SK-N-SH (cell line): ENCODE measurements around the gene VWA3B. TPM values are rescaled to one million over a fixed set of nuclear protein-coding genes. Genes with fewer than 3 reads are reported as not detected.

ENCODE experiments used
- CTCF ChIA-PET: fragments of 300-600, 350-600 bp; formaldehyde crosslinking; extraction: SDS; loops from one replicate; lab custom pipeline; 2021; lab: Yijun Ruan, JAX
- POLR2A ChIA-PET: fragments of 350-600 bp; sonication (Branson Sonifier 250); formaldehyde crosslinking; extraction: SDS; loops from one replicate; lab custom pipeline; 2020; ENCODE audit warnings: antibody characterized with exemption, inconsistent platforms; lab: Yijun Ruan, JAX
- DNase-seq: peaks from one replicate; pipeline ENCODE4 v3.0.0; 2012
- H2AFZ ChIP-seq: fragments of 200-600 bp; sonication (generic); 2 replicates; pipeline ENCODE4 v1.8.1; 2016; ENCODE audit warnings: antibody characterized with exemption, mild to moderate bottlenecking, low read depth
- H3F3A ChIP-seq: fragments of 200-600 bp; sonication (generic); replicated peaks from 2 replicates; pipeline ENCODE3; 2016; ENCODE audit warnings: antibody characterized with exemption, mild to moderate bottlenecking; ENCODE audit not compliant: insufficient read depth
- H3K27ac ChIP-seq, 2 experiments: fragments of 200-500 bp in 1 of 2; fragments of 200-600 bp in 1 of 2; sonication (Bioruptor generic) in 1 of 2; sonication (generic), shearing (Covaris generic) in 1 of 2; 2 replicates each; pipeline versions ENCODE4 v1.5.1 to v1.6.1; 2014 to 2016; ENCODE audit warnings: low read depth in 2 of 2, inconsistent platforms in 1 of 2, low read length in 1 of 2, mild to moderate bottlenecking in 1 of 2, mixed read lengths in 1 of 2
- H3K27me3 ChIP-seq: fragments of 200-600 bp; sonication (generic), shearing (Covaris generic); 2 replicates; pipeline ENCODE4 v1.6.1; 2016; ENCODE audit warnings: mixed run types; ENCODE audit not compliant: insufficient read depth
- H3K36me3 ChIP-seq, 2 experiments: fragments of 200-500 bp in 1 of 2; fragments of 200-600 bp in 1 of 2; sonication (Bioruptor generic) in 1 of 2; sonication (generic) in 1 of 2; replicated peaks in 1 of 2; 2 replicates each; pipeline versions ENCODE3 to v1.5.1; 2014 to 2016; ENCODE audit warnings: low read length in 1 of 2, mild to moderate bottlenecking in 1 of 2; ENCODE audit not compliant: insufficient read depth in 2 of 2, control insufficient read depth in 1 of 2
- H3K4me1 ChIP-seq, 2 experiments: fragments of 200-500 bp in 1 of 2; fragments of 200-600 bp in 1 of 2; sonication (Bioruptor generic) in 1 of 2; sonication (generic), shearing (Covaris generic) in 1 of 2; 2 replicates each; pipeline versions ENCODE4 v1.5.1 to v1.6.1; 2014 to 2016; ENCODE audit warnings: low read depth in 1 of 2, low read length in 1 of 2, mixed run types in 1 of 2; ENCODE audit not compliant: insufficient read depth in 2 of 2, control insufficient read depth in 1 of 2
- H3K4me2 ChIP-seq: fragments of 200-600 bp; sonication (generic), shearing (Covaris generic); 2 replicates; pipeline ENCODE4 v1.6.1; 2017; ENCODE audit warnings: mixed run types
- H3K4me3 ChIP-seq, 2 experiments: fragments of 200-500 bp in 1 of 2; fragments of 200-600 bp in 1 of 2; sonication (Bioruptor generic) in 1 of 2; sonication (generic), shearing (Covaris generic) in 1 of 2; 2 replicates each; pipeline versions ENCODE4 v1.5.1 to v1.8.1; 2014 to 2016; ENCODE audit warnings: low read depth in 2 of 2, inconsistent platforms in 1 of 2, low read length in 1 of 2, mild to moderate bottlenecking in 1 of 2, mixed read lengths in 1 of 2, moderate library complexity in 1 of 2
- H3K79me2 ChIP-seq: fragments of 200-600 bp; sonication (generic); 2 replicates; pipeline ENCODE4 v1.8.1; 2017; ENCODE audit warnings: mild to moderate bottlenecking; ENCODE audit not compliant: insufficient read depth
- H3K9ac ChIP-seq: fragments of 200-600 bp; sonication (generic); 2 replicates; pipeline ENCODE4 v1.6.1; 2017; ENCODE audit warnings: mixed run types
- H3K9me2 ChIP-seq: fragments of 200-600 bp; sonication (generic); 2 replicates; pipeline ENCODE4 v1.6.1; 2017; ENCODE audit warnings: mixed run types
- H3K9me3 ChIP-seq: fragments of 200-600 bp; sonication (generic); 2 replicates; pipeline ENCODE4 v1.6.1; 2017; ENCODE audit warnings: mixed run types, mild to moderate bottlenecking, moderate library complexity
- H4K20me1 ChIP-seq: fragments of 200-600 bp; sonication (generic); 2 replicates; pipeline ENCODE4 v1.6.1; 2017; ENCODE audit warnings: mild to moderate bottlenecking, mixed run types; ENCODE audit not compliant: insufficient read depth
- CHD2 ChIP-seq: fragments of 150-350 bp; IDR thresholded peaks from 2 replicates; pipeline ENCODE4 v1.6.1; 2018; ENCODE audit warnings: low read length; ENCODE audit not compliant: partially characterized antibody
- ELF1 ChIP-seq: IDR thresholded peaks from 2 replicates; pipeline ENCODE4 v1.4.0; 2012
- EP300 ChIP-seq, 2 experiments: IDR thresholded peaks; 2 replicates each; pipeline versions ENCODE4 v1.4.0 to v1.6.1; 2012; ENCODE audit warnings: borderline replicate concordance in 1 of 2, low read depth in 1 of 2, low read length in 1 of 2
- FOSL2 ChIP-seq: IDR thresholded peaks from 2 replicates; pipeline ENCODE4 v1.4.0; 2012; ENCODE audit warnings: low read depth, mild to moderate bottlenecking, moderate library complexity, borderline replicate concordance
- IRF3 ChIP-seq: fragments of 150-350 bp; IDR thresholded peaks from 2 replicates; pipeline ENCODE4 v1.6.1; 2016; ENCODE audit warnings: mild to moderate bottlenecking, low read depth, low read length
- JUND ChIP-seq: IDR thresholded peaks from 2 replicates; pipeline ENCODE4 v1.4.0; 2012
- MEF2A ChIP-seq: IDR thresholded peaks from 2 replicates; pipeline ENCODE4 v1.4.0; 2012; ENCODE audit warnings: low read depth, borderline replicate concordance
- MXI1 ChIP-seq: IDR thresholded peaks from 2 replicates; pipeline ENCODE4 v1.6.1; 2012; ENCODE audit warnings: mild to moderate bottlenecking, low read depth, low read length, improper control_type of control experiment
- NFIC ChIP-seq: IDR thresholded peaks from 2 replicates; pipeline ENCODE4 v1.4.0; 2012; ENCODE audit warnings: borderline replicate concordance
- NRF1 ChIP-seq: IDR thresholded peaks from 2 replicates; pipeline ENCODE4 v1.6.1; 2012; ENCODE audit warnings: low read depth, mild to moderate bottlenecking, low read length
- PBX3 ChIP-seq: IDR thresholded peaks from 2 replicates; pipeline ENCODE4; 2012
- RCOR1 ChIP-seq: fragments of 150-350 bp; IDR thresholded peaks from 2 replicates; pipeline ENCODE4 v1.6.1; 2017; ENCODE audit warnings: antibody characterized with exemption, low read length
- REST ChIP-seq: IDR thresholded peaks from 2 replicates; pipeline ENCODE4 v1.6.1; 2012; ENCODE audit warnings: mild to moderate bottlenecking, low read depth, low read length, moderate library complexity
- RFX5 ChIP-seq: IDR thresholded peaks from 2 replicates; pipeline ENCODE4 v1.6.1; 2012; ENCODE audit warnings: mild to moderate bottlenecking, improper control_type of control experiment, low read length
- SIN3A ChIP-seq: IDR thresholded peaks from 2 replicates; pipeline ENCODE4 v1.6.1; 2012; ENCODE audit warnings: low read depth, mild to moderate bottlenecking, low read length, moderate library complexity, borderline replicate concordance
- TCF12 ChIP-seq: IDR thresholded peaks from 2 replicates; pipeline ENCODE4 v1.4.0; 2012
- TEAD4 ChIP-seq: IDR thresholded peaks from 2 replicates; pipeline ENCODE4 v1.4.0; 2012; ENCODE audit warnings: mild to moderate bottlenecking, borderline replicate concordance; ENCODE audit not compliant: insufficient read depth
- USF2 ChIP-seq: fragments of 150-350 bp; IDR thresholded peaks from 2 replicates; pipeline ENCODE4 v1.6.1; 2017; ENCODE audit warnings: antibody characterized with exemption, low read length, low read depth, borderline replicate concordance
- YY1 ChIP-seq: IDR thresholded peaks from 2 replicates; pipeline ENCODE4 v1.4.0; 2012; ENCODE audit warnings: low read depth, mild to moderate bottlenecking
- WGBS: methylation state at CpG from one replicate; pipeline ENCODE4 v1.1.6; 2017; ENCODE audit warnings: low lambda C conversion rate; 5-methylcytosine and 5-hydroxymethylcytosine counted together
- polyA plus RNA-seq, 3 experiments: library from polyadenylated mRNA; depleted of rRNA; stranded (reverse); fragments of >200 nt; gene quantifications; 2 replicates each; pipeline ENCODE4 v1.2.3, GENCODE V29; 2012

Gene VWA3B
- polyA plus RNA-seq, 1 of the 3 experiments (the other 2 are of a cell fraction), result not detected

GRCh38 chr2:98167916-98168315 lies 80.9 kb downstream of the VWA3B start:
- ChIA-PET POLR2A (no interaction called here), CTCF (no interaction called here)
- WGBS, result 37% methylated on average over 2 of the region's 2 CpGs

More at GRCh38 chr2:98167916-98168315, 80.9 kb downstream of the VWA3B start:
- H3K4me1 ChIP-seq, result no peaks in the 10 kb centered on the region; a peak in 1 of 4 replicates
- H3K79me2 ChIP-seq, result no peaks in the 10 kb centered on the region
- no peaks in the 10 kb centered on the region for H3K36me3 ChIP-seq
- no peaks in the 10 kb centered on the region for H4K20me1 ChIP-seq
- no peaks in the 10 kb centered on the region for H3K9me3 ChIP-seq
- no peak overlapping the region for H3K27ac ChIP-seq
- no peak overlapping the region for H3K9ac ChIP-seq
- H3F3A ChIP-seq, result no peaks in the 10 kb centered on the region
- no peak overlapping the region for H3K4me2 ChIP-seq
- H3K9me2 ChIP-seq, result no peaks in the 10 kb centered on the region
- no peak for DNase-seq
- H2AFZ ChIP-seq, result no peak overlapping the region
- TF ChIP-seq CHD2 (no peak), NRF1 (no peak), PBX3 (no peak), FOSL2 (no peak), YY1 (no peak), RCOR1 (no peak), ELF1 (no peak), USF2 (no peak), SIN3A (no peak), EP300 (IDR thresholded peaks at IDR 0.05; ENCODE audit: borderline replicate concordance in 1 of 2, low read depth in 1 of 2, low read length in 1 of 2) (no peak), NFIC (no peak), JUND (no peak), TCF12 (no peak), MXI1 (no peak), IRF3 (no peak), REST (no peak), MEF2A (no peak), TEAD4 (no peak), RFX5 (no peak)
- H3K4me3 ChIP-seq, result no peak overlapping the region
- no peaks in the 10 kb centered on the region; the same call in 1 of the 2 replicates for H3K27me3 ChIP-seq
